ENCODE results near the gene PGAP6.
"Not testable (repeated sequence)": the region's sequence is repeated elsewhere in the genome, so short reads cannot be mapped to it uniquely, and the experiment has no call there.

The PGAP6 gene

GRCh38 chr16:379183-379960 is 2.4 kb downstream of the PGAP6 start:
- no peak for DNase-seq

GRCh38 chr16:378821-379182 is 3.0 kb downstream of the PGAP6 start:
- no peak for DNase-seq

- not testable (repeated sequence) for DNase-seq
These were observed 3.5 kb downstream of the PGAP6 start for GRCh38 chr16:378113-378820.

- DNase-seq: no peak
These were observed 4.3 kb downstream of the PGAP6 start for GRCh38 chr16:377419-377951.

GRCh38 chr16:376817-377418 is 4.9 kb downstream of the PGAP6 start:
- no peak for DNase-seq

GRCh38 chr16:375927-376816 is 5.6 kb downstream of the PGAP6 start:
- no peak for DNase-seq

GRCh38 chr16:375212-375611 is 6.6 kb downstream of the PGAP6 start:
- DNase-seq: no peak

GRCh38 chr16:374616-374926 is 7.2 kb downstream of the PGAP6 start:
- DNase-seq: no peak

- DNase-seq: no peak
These were observed 7.7 kb downstream of the PGAP6 start for GRCh38 chr16:373848-374615.

- DNase-seq: no peak
These were observed 8.7 kb downstream of the PGAP6 start for GRCh38 chr16:373020-373598.

GRCh38 chr16:372302-372983 is 9.3 kb downstream of the PGAP6 start:
- DNase-seq: no peak

- no peak for DNase-seq
These were observed 10.1 kb downstream of the PGAP6 start for GRCh38 chr16:371515-372301.

GRCh38 chr16:370979-371514 is 10.7 kb downstream of the PGAP6 start:
- DNase-seq: no peak

- DNase-seq: peak; percentile 96
These were observed 11.3 kb downstream of the PGAP6 start, which contains the start of gene MRPL28 for GRCh38 chr16:370443-370842. MRPL28 (minus strand) TSS chr16:370538; CDS start chr16:370218, 320 bp downstream.

GRCh38 chr16:369866-370436 is 11.8 kb downstream of the PGAP6 start:
- DNase-seq: no peak

- no peak for DNase-seq
These were observed 12.4 kb downstream of the PGAP6 start for GRCh38 chr16:369275-369865.

- no peak for DNase-seq
These were observed 13.2 kb downstream of the PGAP6 start for GRCh38 chr16:368388-369158.

GRCh38 chr16:367333-367903 is 14.4 kb downstream of the PGAP6 start:
- no peak for DNase-seq

Data from hematopoietic multipotent progenitor cell treated with erythropoietin and hydrocortisone succinate and interleukin-3 and kit ligand, for 8 days (in vitro differentiated cells).